GM12892 (cell line): ENCODE data around the gene ZNF777.

ENCODE experiments used
- POLR2A ChIP-seq: IDR thresholded peaks from 2 replicates; pipeline ENCODE4 v1.6.1; 2011; ENCODE audit warnings: low read depth, low read length, control low read depth
- POLR2AphosphoS5 ChIP-seq: IDR thresholded peaks from 2 replicates; pipeline ENCODE4 v1.6.1; 2011; ENCODE audit warnings: low read depth, low read length, control low read depth
- TAF1 ChIP-seq: IDR thresholded peaks from 2 replicates; pipeline ENCODE4 v1.6.1; 2011; ENCODE audit warnings: low read depth, mild to moderate bottlenecking, control low read depth, low read length, borderline replicate concordance

DNA sequence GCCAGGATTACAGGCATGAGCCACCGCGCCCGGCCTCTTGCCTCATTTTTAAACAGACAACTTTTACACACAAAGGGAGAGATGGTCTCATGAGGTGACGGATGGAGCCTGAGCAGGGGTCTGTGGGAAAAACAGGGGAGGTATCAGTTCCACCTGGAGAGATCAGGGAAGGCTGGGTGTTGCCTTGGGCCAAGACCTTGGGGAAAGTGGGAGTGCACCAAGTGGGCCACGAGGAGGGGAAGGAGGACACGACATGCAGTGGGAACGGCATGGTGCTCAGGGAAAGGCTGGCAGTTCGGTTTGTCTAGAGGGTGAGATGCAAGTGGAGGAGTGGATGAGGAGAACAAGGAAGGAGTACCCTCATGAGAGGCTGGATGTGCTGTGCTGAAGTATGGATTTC, 8.9 kb upstream of the ZNF777 start:
- TF ChIP-seq POLR2A (no peak), TAF1 (no peak), POLR2AphosphoS5 (no peak)
